Common myeloid progenitor, CD34-positive (primary cell): ENCODE measurements around the gene UNK.
A peak's percentile ranks its signal among the peaks of the same experiment; 100 is the strongest.
"Not testable (repeated sequence)": the region's sequence is repeated elsewhere in the genome, so short reads cannot be mapped to it uniquely, and the experiment has no call there.

ENCODE experiments used
- CTCF ChIA-PET: fragments of 350-600 bp; sonication (Branson Sonifier 250); formaldehyde crosslinking; loops from one replicate; lab custom pipeline; 2021; ENCODE audit warnings: antibody characterized with exemption; lab: Charles Lee
- POLR2A ChIA-PET: fragments of 350-600 bp; sonication (Branson Sonifier 250); formaldehyde crosslinking; loops from one replicate; lab custom pipeline; 2021; ENCODE audit warnings: antibody characterized with exemption; lab: Charles Lee
- DNase-seq, 3 donors: peaks; one replicate each; pipeline versions ENCODE4 v3.0.0 to v3.0.0-alpha.2; 2013
- H3K27ac ChIP-seq, 2 experiments: 1 replicate in 1 of 2; 2 replicates in 1 of 2; pipeline ENCODE4 v1.7.0; 2013; ENCODE audit warnings: inconsistent platforms in 2 of 2, low read length in 2 of 2, mild to moderate bottlenecking in 2 of 2, low read depth in 1 of 2, moderate library complexity in 1 of 2; ENCODE audit not compliant: severe bottlenecking in 2 of 2, insufficient read depth in 1 of 2, poor library complexity in 1 of 2
- H3K27me3 ChIP-seq, 5 experiments: replicated peaks in 2 of 5; 1 replicate in 3 of 5; 2 replicates in 2 of 5; pipeline versions ENCODE4 v1.6.1 to v1.7.0; 2013; ENCODE audit warnings: low read length in 4 of 5, mild to moderate bottlenecking in 2 of 5, moderate library complexity in 2 of 5, inconsistent platforms in 1 of 5; ENCODE audit not compliant: insufficient read depth in 5 of 5, control insufficient read depth in 4 of 5
- H3K36me3 ChIP-seq, 4 experiments: 1 replicate in 2 of 4; 2 replicates in 2 of 4; pipeline versions ENCODE4 v1.6.1 to v1.7.0; 2013; ENCODE audit warnings: low read length in 3 of 4, control low read depth in 1 of 4, mild to moderate bottlenecking in 1 of 4; ENCODE audit not compliant: control insufficient read depth in 4 of 4, insufficient read depth in 4 of 4
- H3K4me1 ChIP-seq, 4 experiments: 1 replicate in 3 of 4; 2 replicates in 1 of 4; pipeline versions ENCODE4 v1.6.1 to v1.7.1; 2013; ENCODE audit warnings: low read length in 3 of 4, mild to moderate bottlenecking in 3 of 4, control low read depth in 1 of 4, inconsistent platforms in 1 of 4, moderate library complexity in 1 of 4; ENCODE audit not compliant: control insufficient read depth in 4 of 4, insufficient read depth in 4 of 4; ENCODE audit errors: control extremely low read depth in 1 of 4
- H3K4me3 ChIP-seq, 7 experiments: 1 replicate in 4 of 7; 2 replicates in 3 of 7; pipeline versions ENCODE4 v1.5.1 to v1.7.0; 2013; ENCODE audit warnings: mild to moderate bottlenecking in 7 of 7, low read length in 6 of 7, moderate library complexity in 6 of 7, inconsistent platforms in 2 of 7, low read depth in 2 of 7, control low read depth in 1 of 7; ENCODE audit not compliant: insufficient read depth in 4 of 7, control insufficient read depth in 1 of 7; ENCODE audit errors: extremely low read depth in 1 of 7
- H3K9me3 ChIP-seq, 5 experiments: 1 replicate in 4 of 5; 2 replicates in 1 of 5; pipeline versions ENCODE4 v1.6.1 to v1.7.1; 2013; ENCODE audit warnings: low read length in 4 of 5, mild to moderate bottlenecking in 2 of 5, inconsistent platforms in 1 of 5, low read depth in 1 of 5, moderate library complexity in 1 of 5; ENCODE audit not compliant: control insufficient read depth in 4 of 5, insufficient read depth in 2 of 5; ENCODE audit errors: control extremely low read depth in 1 of 5
- WGBS: methylation state at CpG from one replicate; pipeline ENCODE4 v1.1.5; 2013; ENCODE audit not compliant: insufficient coverage; 5-methylcytosine and 5-hydroxymethylcytosine counted together

Gene UNK

DNA sequence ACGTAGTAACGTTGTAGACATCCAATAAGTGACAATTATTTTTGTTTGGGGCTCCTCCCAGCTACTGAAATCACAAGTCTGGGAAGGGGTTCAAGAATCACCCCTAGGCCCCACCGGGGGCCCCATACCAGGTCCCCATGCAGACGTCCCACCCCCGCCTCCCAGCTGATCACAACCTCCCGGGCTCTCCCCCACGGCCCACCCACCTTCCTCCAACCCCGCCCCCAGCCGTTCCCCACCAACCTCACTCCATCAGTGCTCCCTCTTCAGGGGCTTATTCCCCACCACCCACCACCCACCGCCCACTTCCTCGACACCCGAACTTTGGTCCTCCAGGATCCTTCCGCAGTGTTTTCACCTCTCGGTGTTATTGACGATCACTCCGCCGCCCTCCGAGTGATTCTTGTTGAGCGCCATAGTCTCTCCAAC lies 70.3 kb downstream of the UNK start:
- DNase-seq: no peak
- ChIA-PET CTCF (interaction anchor here (0.8 to 12.6 kb wide), 18 partner anchors 8 to 102 kb away, joined by 3 to 214 read pairs (median 4); partner anchors contain the start of genes TRIM47, TRIM65 and UNC13D), POLR2A (interaction anchor here (0.7 to 3.4 kb wide), 10 partner anchors 10 to 79 kb away, joined by 3 to 35 read pairs (median 6); partner anchors contain the start of genes TRIM65 and UNC13D)
- Histone ChIP-seq H3K4me1 (peaks cover 22 to 58% (median 43%) of the 10 kb centered on the region in 4 experiments), H3K9me3 (no peaks in the 10 kb centered on the region), H3K27ac (peak overlapping the region; percentile 58 to 90), H3K4me3 (peak overlapping the region in 6 of 7 experiments; percentile 74 to 97 (median 84)), H3K36me3 (peaks cover 0 to 19% (median 9%) of the 10 kb centered on the region in 4 experiments), H3K27me3 (no peaks in the 10 kb centered on the region)
- WGBS: 0% methylated on average over 13 of the region's 19 CpGs

GRCh38 chr17:75855310-75856061 lies 70.9 kb downstream of the UNK start, which contains the start of gene WBP2:
Gene WBP2, minus strand, starts transcription at chr17:75855335. Its CDS starts 38 bp downstream, at chr17:75855297.
- H3K27ac ChIP-seq: peak within 1 kb of the TSS; percentile 58 to 90
- no peaks in the 10 kb centered on the region for H3K27me3 ChIP-seq
- 0% methylated on average over 44 of the region's 58 CpGs for WGBS
- H3K9me3 ChIP-seq: no peaks in the 10 kb centered on the region
- DNase-seq: peak; percentile 100
- CTCF ChIA-PET: interaction anchor here (0.9 to 12.6 kb wide), 18 partner anchors 8 to 102 kb away, joined by 3 to 214 read pairs (median 4); partner anchors contain the start of genes TRIM47, TRIM65 and UNC13D
- peak within 1 kb of the TSS; percentile 53 to 97 (median 83) for H3K4me3 ChIP-seq
- H3K4me1 ChIP-seq: peaks cover 22 to 60% (median 45%) of the 10 kb centered on the region in 4 experiments
- peaks cover 0 to 18% (median 8%) of the 10 kb centered on the region in 4 experiments for H3K36me3 ChIP-seq
- POLR2A ChIA-PET: interaction anchor here (0.7 to 3.4 kb wide), 9 partner anchors 11 to 76 kb away, joined by 3 to 35 read pairs (median 6); partner anchors contain the start of genes TRIM65 and UNC13D

DNA sequence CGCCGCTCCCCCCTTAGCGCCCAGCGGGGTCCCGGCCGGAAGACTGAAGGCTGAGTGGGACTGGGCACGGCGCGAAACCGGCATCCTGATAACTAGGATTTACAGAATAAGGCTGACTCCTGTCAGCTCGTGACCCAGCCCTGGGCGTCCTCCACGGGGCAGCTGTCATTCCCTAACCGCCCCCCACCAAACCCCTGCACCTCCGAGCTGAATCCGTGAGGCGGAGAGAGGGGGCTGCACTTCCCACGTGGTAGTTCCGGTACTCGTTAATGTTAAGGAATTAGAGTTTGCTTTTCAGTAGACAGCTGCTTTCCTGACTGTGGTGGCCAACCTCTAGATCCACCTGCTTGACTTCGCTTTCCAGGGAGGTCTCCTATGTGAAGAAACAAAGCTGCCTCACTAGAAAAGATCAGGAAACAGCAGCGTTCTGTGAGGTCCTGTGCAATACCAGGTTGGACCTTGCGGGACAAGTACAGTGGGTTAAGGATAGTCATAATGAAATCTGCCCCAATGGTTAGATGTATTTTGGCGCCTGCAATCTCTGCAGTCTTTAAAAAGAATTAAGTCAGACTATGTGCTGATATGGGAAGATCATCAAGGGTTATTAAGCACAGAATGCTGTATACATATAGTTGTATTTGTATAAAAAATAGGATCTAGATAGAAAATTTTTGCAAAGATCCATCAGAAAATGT lies 71.6 kb downstream of the UNK start:
- peak in 2 of 3 donors; percentile 59 to 68 for DNase-seq
- peak overlapping the region; percentile 53 to 97 (median 83) for H3K4me3 ChIP-seq
- ChIA-PET CTCF (interaction anchor here (0.9 to 12.6 kb wide), 12 partner anchors 8 to 103 kb away, joined by 3 to 214 read pairs (median 4); partner anchors contain the start of genes TRIM47 and UNC13D), POLR2A (interaction anchor here (0.9 to 3.4 kb wide), 7 partner anchors 12 to 76 kb away, joined by 3 to 35 read pairs (median 6); partner anchors contain the start of genes TRIM65 and UNC13D)
- WGBS: 1% methylated on average over 21 of the region's 24 CpGs
- H3K27ac ChIP-seq: peak overlapping the region; percentile 46 to 90
- peaks cover 0 to 11% (median 2%) of the 10 kb centered on the region in 4 experiments for H3K36me3 ChIP-seq
- H3K27me3 ChIP-seq: no peaks in the 10 kb centered on the region
- no peaks in the 10 kb centered on the region for H3K9me3 ChIP-seq
- peaks cover 22 to 62% (median 48%) of the 10 kb centered on the region in 4 experiments for H3K4me1 ChIP-seq

DNA sequence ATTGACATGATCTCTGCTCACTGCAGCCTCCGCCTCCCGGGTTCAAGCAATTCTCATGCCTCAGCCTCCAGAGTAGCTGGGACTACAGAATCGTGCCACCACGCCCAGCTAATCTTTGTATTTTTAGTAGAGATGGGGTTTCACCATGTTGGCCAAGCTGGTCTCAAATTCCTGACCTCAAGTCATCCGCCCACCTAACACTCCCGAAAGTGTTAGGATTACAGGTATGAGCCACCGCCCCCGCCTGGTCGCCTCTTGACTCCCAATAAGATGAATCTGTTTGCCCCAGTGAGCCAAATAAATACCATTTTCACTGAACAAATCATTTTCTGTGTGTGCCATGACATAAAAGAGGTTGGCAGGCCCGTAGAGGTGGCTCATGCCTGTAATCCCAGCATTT lies 74.8 kb downstream of the UNK start:
- not testable (repeated sequence) for H3K9me3 ChIP-seq, H3K4me3 ChIP-seq, DNase-seq, H3K36me3 ChIP-seq, H3K27me3 ChIP-seq
- 98% methylated on average over 8 of the region's 10 CpGs for WGBS
- Histone ChIP-seq H3K4me1 (peaks cover 21 to 63% (median 50%) of the 10 kb centered on the region in 4 experiments), H3K27ac (peak overlapping the region in 1 of 2 experiments; percentile 79)
- CTCF ChIA-PET: interaction anchor here (1.0 to 12.6 kb wide), 7 partner anchors 8 to 94 kb away, joined by 3 to 214 read pairs (median 5); partner anchors contain the start of genes GALK1, TRIM47 and UNC13D
- POLR2A ChIA-PET: interaction anchor here (1.0 kb wide), 1 partner anchor 19 kb away, joined by 4 read pairs; the partner anchor contains the start of gene TRIM47

GRCh38 chr17:75861927-75862317 lies 77.3 kb downstream of the UNK start:
- Histone ChIP-seq H3K27ac (no peak overlapping the region), H3K36me3 (no peaks in the 10 kb centered on the region), H3K27me3 (no peaks in the 10 kb centered on the region), H3K4me3 (no peak overlapping the region), H3K4me1 (peaks cover 15 to 60% (median 47%) of the 10 kb centered on the region in 4 experiments), H3K9me3 (no peaks in the 10 kb centered on the region)
- DNase-seq: no peak
- POLR2A ChIA-PET: no interaction called here
- CTCF ChIA-PET: interaction anchor here (1.1 to 12.6 kb wide), 6 partner anchors 15 to 88 kb away, joined by 3 to 214 read pairs (median 6); partner anchors contain the start of genes TRIM47 and UNC13D
- WGBS: 94% methylated on average over 6 of the region's 9 CpGs

DNA sequence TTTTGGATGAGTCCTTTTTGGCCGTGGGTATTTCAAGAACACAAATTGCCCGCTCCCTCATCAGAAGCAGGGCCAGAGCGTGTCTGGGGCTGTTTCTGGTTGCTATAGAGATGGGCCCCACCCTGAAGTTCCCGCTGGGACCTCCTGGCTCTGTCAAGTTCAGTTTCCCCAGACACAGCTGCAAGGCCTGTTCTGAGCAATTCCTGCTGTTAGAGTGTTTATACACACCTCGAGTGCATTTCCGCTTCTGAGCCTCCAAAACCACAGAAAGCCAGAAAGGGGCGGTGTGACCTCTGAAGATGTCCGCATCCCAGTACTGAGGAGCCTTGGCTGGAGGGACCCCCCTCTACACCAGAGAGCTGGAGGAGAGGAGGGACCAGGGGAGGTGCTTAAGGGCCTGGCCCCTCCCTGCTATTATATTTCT lies 79.9 kb downstream of the UNK start:
- H3K9me3 ChIP-seq: no peaks in the 10 kb centered on the region
- WGBS: 0% methylated on average over 4 of the region's 8 CpGs
- no peaks in the 10 kb centered on the region for H3K27me3 ChIP-seq
- no peaks in the 10 kb centered on the region for H3K36me3 ChIP-seq
- DNase-seq: peak; percentile 73 to 91 (median 90)
- POLR2A ChIA-PET: interaction anchor here (0.7 kb wide), 3 partner anchors 12 to 37 kb away, joined by 3 to 4 read pairs (median 3); no protein-coding TSS in a partner anchor
- CTCF ChIA-PET: interaction anchor here (1.2 to 12.6 kb wide), 4 partner anchors 9 to 31 kb away, joined by 5 to 214 read pairs (median 6); partner anchors contain the start of gene TRIM47
- peak overlapping the region in 1 of 2 experiments; percentile 73 for H3K27ac ChIP-seq
- peak overlapping the region in 3 of 7 experiments; percentile 13 to 38 (median 19) for H3K4me3 ChIP-seq
- peaks cover 7 to 36% (median 26%) of the 10 kb centered on the region in 4 experiments for H3K4me1 ChIP-seq
